ENCODE measurements around the gene ZNF20.

Gene ZNF20

DNA sequence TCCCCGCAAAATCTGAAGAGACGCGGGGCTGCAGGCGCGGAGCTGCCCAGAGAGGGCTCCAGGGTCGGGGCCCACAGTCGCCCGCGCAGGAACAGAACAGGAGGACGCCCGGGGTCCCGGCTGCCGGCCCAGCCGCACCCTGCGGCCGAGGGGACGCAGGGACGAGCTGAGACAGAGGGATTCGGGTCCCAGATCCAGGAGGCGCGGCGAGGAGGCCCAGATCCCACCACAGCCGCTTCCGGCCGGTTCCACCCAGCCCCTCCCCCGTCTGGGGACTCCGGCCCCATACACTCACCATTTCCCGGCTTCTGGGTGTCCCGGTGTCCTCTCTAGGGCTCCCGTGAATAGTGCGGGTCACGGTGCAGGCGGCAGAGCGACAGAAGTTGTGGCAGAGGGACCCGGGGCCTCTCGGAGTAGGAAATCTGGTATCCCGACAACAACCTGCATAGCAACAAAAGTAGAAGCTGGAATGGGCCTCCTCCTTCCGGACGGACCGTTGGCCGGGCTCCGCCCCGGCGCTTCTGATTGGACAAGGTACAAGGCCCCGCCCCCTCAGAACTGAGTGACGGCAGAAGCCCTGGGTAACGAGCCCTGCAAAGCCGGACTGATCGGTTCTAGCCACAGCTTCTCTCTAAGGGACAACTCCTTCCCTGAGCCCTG, at the start of gene ZNF20:
Gene ZNF20 (minus strand): TSS at position 466 of the 660 bp plus-strand sequence. CDS start 168 bp downstream, at position 298.
- Mint-ChIP-seq H3K27ac (peak within 1 kb of the TSS; percentile 81), H3K27me3 (no peaks in the 10 kb centered on the region), H3K4me1 (peaks cover 44% of the 10 kb centered on the region), H3K4me3 (peak within 1 kb of the TSS; percentile 95 to 97), H3K9me3 (peaks cover 6 to 8% of the 10 kb centered on the region in 2 donors)
- DNase-seq (peak; percentile 86 to 90), ATAC-seq (peak; percentile 93)

DNA sequence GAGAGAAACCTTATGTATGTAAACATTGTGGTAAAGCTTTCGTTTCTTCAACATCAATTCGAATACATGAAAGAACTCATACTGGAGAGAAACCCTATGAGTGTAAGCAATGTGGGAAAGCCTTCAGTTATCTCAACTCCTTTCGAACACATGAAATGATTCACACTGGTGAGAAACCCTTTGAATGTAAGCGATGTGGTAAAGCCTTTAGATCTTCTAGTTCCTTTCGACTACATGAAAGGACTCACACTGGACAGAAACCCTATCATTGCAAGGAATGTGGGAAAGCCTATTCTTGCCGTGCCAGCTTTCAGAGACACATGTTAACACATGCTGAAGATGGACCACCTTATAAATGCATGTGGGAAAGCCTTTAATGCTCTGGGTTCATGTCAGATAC, 47.5 kb upstream of the ZNF20 start:
- Mint-ChIP-seq H3K4me3 (no peak overlapping the region), H3K27ac (no peak overlapping the region), H3K9me3 (peaks cover 45 to 61% of the 10 kb centered on the region in 2 donors), H3K27me3 (no peaks in the 10 kb centered on the region), H3K4me1 (no peaks in the 10 kb centered on the region)
- no peak for DNase-seq
- no peak for ATAC-seq

DNA sequence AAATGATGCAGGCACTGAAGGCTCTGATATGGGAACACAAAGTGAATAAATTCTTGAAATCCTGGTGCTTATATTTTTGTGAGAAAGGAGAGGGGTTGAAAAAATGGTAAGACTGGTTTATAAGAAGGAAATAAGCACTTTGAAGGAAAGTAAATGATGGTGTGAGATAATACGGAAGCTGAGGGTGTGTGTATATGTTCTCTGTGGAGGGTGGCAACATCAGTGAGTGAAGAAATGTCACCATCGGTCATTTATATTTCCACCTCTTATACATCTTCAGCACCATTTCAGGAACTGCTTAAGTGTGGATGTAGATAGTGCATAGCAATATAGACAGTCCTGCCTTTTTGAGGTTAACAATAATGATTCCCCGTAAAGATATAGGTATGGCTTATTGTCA, 40.2 kb upstream of the ZNF20 start:
- H3K4me1 Mint-ChIP-seq, result peaks cover 9% of the 10 kb centered on the region
- H3K27me3 Mint-ChIP-seq, result no peaks in the 10 kb centered on the region
- peaks cover 15 to 50% of the 10 kb centered on the region in 2 donors for H3K9me3 Mint-ChIP-seq
- no peak overlapping the region for H3K4me3 Mint-ChIP-seq
- ATAC-seq (no peak), DNase-seq (no peak)
- no peak overlapping the region for H3K27ac Mint-ChIP-seq

DNA sequence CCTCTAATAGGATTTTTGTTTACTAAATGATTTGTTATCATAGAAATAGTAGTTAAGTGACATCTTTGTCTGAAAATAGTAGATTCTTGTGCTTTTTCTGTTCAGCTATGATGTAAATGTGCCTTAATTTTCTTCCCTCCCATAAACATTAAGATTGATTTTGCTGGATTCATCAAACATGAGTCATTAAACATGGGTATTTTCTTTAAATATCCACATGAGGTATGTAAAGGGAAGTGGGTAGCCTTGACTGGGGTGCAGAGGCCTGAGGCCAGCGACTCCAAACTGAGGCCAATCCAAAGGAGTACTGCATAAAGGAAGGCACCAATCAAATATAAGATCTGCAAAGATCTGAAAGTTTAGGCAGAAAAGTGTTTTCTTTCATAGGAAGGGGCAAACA, 26.5 kb upstream of the ZNF20 start:
- Mint-ChIP-seq H3K27me3 (no peaks in the 10 kb centered on the region), H3K27ac (peak overlapping the region in 1 of 2 donors; percentile 78), H3K4me1 (peaks cover 58% of the 10 kb centered on the region), H3K9me3 (no peaks in the 10 kb centered on the region), H3K4me3 (no peak overlapping the region)
- ATAC-seq (no peak), DNase-seq (no peak)

DNA sequence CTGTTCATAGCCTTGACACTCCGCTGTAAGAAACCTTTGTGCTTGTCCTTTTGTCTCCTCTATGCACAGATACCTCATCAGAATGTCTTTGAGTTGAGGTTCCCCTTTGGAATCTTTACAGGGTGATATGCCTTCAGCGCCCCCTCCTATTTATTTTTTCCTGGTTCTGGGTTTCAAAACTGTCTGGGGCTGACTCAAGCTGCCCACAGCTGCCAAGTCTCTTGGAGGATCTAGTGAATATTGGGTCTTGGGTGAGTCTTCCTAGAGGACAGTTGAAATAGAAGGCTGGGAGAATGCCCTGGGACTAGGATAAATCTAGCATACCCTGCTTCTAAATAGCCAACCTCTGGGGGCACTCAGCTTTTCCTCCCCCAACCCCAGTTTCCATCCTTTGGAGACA, 23.7 kb upstream of the ZNF20 start:
- peaks cover 55% of the 10 kb centered on the region for H3K4me1 Mint-ChIP-seq
- no peak for DNase-seq
- no peaks in the 10 kb centered on the region for H3K9me3 Mint-ChIP-seq
- peak overlapping the region; percentile 83 to 100 for H3K4me3 Mint-ChIP-seq
- H3K27me3 Mint-ChIP-seq, result no peaks in the 10 kb centered on the region
- ATAC-seq, result no peak
- H3K27ac Mint-ChIP-seq, result peak overlapping the region; percentile 94 to 100

DNA sequence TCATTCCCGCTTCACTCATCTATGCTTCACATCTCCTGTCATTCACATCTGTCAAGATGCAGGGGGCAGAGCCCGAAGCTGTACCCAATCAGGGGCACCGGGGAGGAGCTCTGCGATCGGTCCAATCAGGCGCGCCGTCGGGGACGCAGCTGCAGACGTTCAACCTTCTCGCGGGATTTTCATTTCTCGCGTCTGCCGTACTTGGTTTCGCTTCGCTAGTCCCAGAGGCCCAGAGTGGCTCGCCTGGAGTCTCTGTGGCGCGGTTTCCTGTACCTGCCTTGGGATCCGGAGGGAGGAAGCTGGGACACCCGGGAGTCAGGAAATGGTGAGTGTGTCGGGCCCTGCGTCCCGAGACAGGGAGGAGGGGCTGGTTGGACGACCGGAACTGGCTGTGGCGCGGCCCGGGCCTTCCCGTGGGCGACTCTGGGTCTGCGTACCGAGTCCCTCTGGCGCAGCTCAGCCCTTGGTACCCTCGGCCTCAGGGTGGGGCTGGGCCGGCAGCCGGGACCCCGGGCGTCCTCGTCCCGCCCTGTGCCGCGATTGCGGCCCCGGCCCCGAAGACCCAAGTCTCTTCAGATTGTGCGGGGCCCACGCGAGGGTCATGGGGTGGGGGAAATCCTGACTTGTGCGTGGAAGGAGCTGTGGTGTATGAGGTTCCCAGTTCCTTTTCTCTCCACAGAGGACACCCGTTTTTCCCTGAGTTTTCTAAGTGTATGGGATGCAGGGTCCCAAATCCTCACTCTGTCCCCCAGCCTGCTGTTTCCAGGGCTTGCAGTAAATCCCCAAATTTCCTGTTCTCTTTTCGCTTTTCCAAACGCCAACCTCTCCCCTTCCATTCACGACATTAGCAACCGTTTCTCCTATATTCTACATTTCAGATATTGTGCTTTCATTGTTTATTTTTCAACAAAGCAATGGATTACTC, 23.0 kb upstream of the ZNF20 start, which contains the start of gene ZNF136:
Gene ZNF136 (plus strand): TSS at position 215 of the 925 bp plus-strand sequence. CDS start 108 bp downstream, at position 323.
- Mint-ChIP-seq H3K4me3 (peak within 1 kb of the TSS; percentile 100), H3K9me3 (no peaks in the 10 kb centered on the region), H3K27ac (peak within 1 kb of the TSS; percentile 100), H3K27me3 (no peaks in the 10 kb centered on the region), H3K4me1 (peaks cover 49% of the 10 kb centered on the region)
- peak; percentile 90 to 94 for DNase-seq
- peak; percentile 99 for ATAC-seq

DNA sequence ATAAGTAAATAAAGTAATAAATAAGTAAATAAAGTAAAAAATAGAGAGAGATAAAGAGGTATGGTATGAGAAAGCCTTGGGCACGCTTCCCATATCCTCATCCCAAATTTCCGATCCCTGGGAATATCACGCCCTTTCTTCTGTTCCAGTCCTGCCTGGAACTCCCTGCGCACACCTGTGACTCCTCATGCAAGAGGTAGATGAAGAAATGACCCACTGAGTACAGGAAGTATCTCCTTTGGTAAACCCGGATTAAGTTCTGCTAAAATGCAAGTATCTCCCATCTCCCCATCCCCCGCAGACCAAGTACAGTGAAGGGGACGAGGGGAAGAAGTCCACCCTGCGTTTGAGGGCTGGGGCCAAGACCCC, 22.3 kb upstream of the ZNF20 start:
- peaks cover 46% of the 10 kb centered on the region for H3K4me1 Mint-ChIP-seq
- peak overlapping the region; percentile 100 for H3K4me3 Mint-ChIP-seq
- no peaks in the 10 kb centered on the region for H3K9me3 Mint-ChIP-seq
- DNase-seq, result no peak
- H3K27me3 Mint-ChIP-seq, result no peaks in the 10 kb centered on the region
- peak; percentile 9 for ATAC-seq
- peak overlapping the region; percentile 99 to 100 for H3K27ac Mint-ChIP-seq

DNA sequence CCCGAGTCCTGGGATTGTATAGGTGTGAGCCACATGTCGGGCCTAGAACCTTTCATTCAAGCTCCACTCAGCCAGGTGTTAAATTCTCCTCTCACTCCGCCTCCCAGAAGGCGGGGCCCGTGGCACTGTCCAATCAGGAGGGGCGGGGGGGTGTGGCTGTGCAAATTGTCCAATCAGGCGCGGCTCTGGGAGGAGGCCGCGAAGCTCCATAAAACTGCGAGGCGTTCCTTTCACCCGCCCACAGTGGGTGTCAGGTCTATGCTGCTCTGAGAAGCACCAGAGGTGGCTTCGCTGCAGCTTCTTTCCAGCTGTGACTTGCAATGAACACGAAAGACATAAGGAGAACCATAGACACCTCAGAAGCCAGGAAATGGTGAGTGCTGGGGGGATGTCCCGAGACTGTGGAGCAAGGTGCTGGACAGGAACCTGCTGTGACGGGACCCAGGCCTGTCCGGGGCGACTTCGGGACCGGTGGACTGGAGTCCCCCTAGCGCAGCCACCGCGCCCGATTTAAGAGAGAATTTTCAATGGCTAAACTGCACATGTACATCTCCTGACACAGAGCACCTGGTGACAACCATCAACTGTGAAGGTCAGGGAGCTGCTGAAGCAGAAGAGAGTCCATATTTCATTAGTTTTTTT, 19.7 kb upstream of the ZNF20 start:
- no peak overlapping the region for H3K4me3 Mint-ChIP-seq
- no peaks in the 10 kb centered on the region for H3K27me3 Mint-ChIP-seq
- H3K9me3 Mint-ChIP-seq, result no peaks in the 10 kb centered on the region
- H3K27ac Mint-ChIP-seq, result no peak overlapping the region
- no peak for ATAC-seq
- H3K4me1 Mint-ChIP-seq, result peaks cover 35% of the 10 kb centered on the region
- no peak for DNase-seq

DNA sequence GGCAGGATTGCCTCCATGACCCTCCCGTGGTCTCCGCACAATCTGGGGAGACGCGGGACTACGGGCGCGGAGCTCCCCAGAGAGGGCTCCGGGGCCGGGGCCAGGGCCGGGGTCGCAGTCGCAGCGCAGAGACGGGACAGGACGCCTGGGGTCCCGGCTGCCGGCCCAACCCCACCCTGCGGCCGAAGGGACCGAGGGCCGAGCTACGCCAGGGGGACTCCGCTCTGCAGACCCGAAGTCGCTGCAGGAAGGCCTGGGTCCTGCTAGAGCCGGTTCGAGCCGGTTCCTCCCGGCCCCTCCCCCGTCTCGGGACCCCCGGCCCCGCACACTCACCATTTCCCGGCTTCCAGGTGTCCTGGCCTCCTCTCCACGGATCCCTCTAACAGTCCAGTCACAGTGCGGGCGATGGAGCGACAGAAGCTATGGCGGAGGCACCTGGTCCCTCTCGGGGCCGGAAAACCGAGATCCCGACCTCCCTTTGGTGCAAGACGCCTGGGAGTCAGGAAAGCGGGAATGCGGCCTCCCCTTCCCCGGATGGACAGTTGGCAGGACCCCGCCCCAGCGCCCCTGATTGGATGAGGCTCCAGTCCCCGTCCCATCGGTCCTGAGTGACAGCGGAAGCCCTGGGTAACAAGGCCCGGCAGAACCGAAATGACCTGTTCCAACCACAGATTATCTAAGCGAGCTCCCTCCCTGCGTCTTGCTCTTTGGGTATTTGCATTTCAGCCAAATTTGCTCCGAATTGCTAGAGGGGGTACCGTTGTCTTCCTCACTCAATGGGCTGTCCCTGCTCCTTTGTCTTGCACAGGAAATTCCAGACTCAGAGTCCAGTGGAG, 16.3 kb upstream of the ZNF20 start, which contains the start of gene ZNF625:
Gene ZNF625 (minus strand): TSS at position 512 of the 836 bp plus-strand sequence. CDS start 176 bp downstream, at position 336.
- Mint-ChIP-seq H3K4me1 (peaks cover 20% of the 10 kb centered on the region), H3K4me3 (peak within 1 kb of the TSS; percentile 86 to 94), H3K9me3 (no peaks in the 10 kb centered on the region), H3K27me3 (no peaks in the 10 kb centered on the region), H3K27ac (peak within 1 kb of the TSS; percentile 84 to 92)
- DNase-seq (peak; percentile 38 to 57), ATAC-seq (peak; percentile 95)

DNA sequence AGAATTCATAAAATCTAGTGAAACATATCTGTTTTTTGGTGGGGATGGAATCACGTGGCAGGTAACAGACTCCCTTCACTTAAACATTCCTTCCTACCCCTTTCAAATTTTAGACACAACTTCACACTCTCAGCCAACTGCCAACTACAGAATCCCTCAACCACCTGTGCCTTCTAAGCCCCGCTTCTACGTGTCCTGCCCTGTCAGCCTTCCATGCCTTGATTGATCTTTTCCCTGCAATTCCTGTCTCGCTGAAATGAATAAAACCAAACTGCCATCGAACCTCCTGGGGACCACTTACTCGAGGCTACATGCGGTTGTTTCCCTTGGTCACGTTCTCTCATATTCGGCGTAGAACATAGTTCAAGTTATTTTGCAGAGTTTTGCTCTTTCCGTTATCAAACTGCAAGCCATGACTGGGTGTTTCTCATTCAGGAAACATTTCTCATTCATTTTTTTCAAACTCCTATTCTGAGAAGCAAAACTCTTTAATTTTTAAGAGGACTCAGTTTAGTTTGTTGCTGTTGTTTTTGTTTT, 15.2 kb upstream of the ZNF20 start:
- Mint-ChIP-seq H3K27ac (no peak overlapping the region), H3K27me3 (no peaks in the 10 kb centered on the region), H3K9me3 (no peaks in the 10 kb centered on the region), H3K4me1 (peaks cover 20% of the 10 kb centered on the region), H3K4me3 (peak overlapping the region; percentile 86 to 94)
- ATAC-seq (no peak), DNase-seq (no peak)

DNA sequence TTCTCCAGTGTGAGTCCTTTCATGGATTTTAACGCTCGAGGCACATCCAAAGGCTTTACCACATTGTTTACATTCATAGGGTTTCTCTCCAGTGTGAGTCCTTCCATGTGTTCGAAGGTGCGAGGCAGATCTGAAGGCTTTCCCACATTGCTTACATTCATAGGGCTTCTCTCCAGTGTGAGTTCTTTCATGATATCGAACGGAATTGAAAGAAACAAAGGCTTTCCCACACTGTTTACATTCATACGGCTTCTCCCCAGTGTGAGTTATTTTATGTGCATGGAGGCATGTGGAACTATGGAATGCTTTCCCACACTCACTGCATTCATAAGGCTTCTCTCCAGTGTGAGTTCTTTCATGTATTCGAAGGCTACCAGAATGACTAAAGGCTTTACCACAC, 5.2 kb upstream of the ZNF20 start:
- Mint-ChIP-seq H3K27ac (no peak overlapping the region), H3K9me3 (peaks cover 19 to 27% of the 10 kb centered on the region in 2 donors), H3K27me3 (no peaks in the 10 kb centered on the region), H3K4me3 (no peak overlapping the region), H3K4me1 (peaks cover 11% of the 10 kb centered on the region)
- ATAC-seq (no peak), DNase-seq (no peak)

DNA sequence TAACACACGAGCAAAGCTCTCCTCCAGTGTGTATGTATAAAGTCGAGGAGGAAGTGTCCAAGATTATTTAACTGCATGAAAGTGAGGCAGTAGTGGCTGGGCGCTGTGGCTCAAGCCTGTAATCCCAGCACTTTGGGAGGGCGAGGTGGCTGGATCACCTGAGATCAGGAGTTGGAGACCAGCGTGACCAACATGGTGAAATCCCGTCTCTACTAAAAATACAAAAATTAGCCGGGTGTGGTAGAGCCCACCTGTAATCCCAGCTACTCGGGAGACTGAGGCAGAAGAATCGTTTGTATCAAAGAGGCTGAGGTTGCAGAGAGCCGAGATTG, 1.2 kb upstream of the ZNF20 start:
- H3K9me3 Mint-ChIP-seq, result peaks cover 19 to 22% of the 10 kb centered on the region in 2 donors
- ATAC-seq (no peak), DNase-seq (no peak)
- no peaks in the 10 kb centered on the region for H3K27me3 Mint-ChIP-seq
- peak overlapping the region in 1 of 2 donors; percentile 81 for H3K27ac Mint-ChIP-seq
- H3K4me3 Mint-ChIP-seq, result peak overlapping the region; percentile 95 to 97
- peaks cover 44% of the 10 kb centered on the region for H3K4me1 Mint-ChIP-seq

DNA sequence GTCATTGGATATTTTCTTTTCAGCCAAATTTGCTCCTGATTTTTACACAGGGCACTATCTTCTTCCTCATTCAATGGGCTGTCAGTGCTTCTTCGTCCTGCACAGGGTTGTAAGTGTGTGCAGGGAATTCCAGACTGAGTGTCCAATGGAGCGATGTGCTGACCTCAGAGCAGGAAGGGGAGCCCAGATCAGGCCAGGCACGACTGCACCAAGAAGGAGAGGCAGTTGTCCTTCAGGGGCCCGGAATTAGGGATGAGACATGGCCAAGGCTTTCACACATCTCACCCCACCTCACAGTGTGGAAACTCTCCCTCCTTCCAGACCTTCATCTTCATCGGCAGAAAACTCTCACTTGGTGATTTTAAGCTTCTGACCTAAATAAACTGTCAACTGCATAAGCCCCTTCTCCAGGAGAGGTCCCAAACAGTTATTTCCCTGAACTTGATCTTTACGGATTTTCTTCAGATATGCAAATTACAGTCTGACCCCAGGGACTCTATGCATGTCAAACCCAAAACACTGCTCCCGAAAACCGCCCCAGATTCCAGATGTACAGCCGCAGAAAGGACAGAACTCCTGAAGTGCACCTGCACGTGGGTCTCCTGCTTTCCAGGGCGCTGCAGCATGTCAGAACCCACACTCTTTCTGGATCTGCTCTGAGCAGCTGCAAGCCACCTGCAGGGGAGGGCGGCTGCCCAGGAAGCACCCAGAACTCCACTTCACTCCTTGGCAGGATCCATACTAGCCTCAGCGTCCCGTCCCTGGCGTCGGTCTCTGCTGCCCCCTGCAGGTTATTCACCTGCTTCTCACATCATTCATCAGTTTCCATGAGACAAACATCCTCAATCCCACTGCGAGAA, 625 bp upstream of the ZNF20 start:
- H3K4me1 Mint-ChIP-seq, result peaks cover 44% of the 10 kb centered on the region
- peak overlapping the region; percentile 95 to 97 for H3K4me3 Mint-ChIP-seq
- peak; percentile 77 for ATAC-seq
- no peaks in the 10 kb centered on the region for H3K27me3 Mint-ChIP-seq
- DNase-seq, result peak; percentile 79 to 83
- peaks cover 13 to 16% of the 10 kb centered on the region in 2 donors for H3K9me3 Mint-ChIP-seq
- peak overlapping the region in 1 of 2 donors; percentile 81 for H3K27ac Mint-ChIP-seq

DNA sequence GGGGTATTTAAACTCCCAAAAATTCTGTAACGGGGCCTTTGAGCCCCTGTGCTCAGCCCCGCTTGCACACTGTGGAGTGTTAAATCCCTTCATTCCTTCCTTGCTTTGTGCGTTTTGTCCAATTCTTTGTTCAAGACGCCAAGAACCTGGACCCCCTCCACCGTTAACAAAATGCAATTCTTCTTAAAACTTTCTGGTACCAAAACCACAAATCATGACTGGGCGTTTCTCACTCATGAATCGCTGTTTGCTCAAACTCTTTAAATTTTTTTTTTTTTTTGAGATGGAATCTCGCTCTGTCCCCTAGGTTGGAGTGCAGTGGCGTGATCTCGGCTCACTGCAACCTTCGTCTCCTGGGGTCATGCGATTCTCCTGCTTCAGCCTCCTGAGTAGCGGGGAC, 881 bp downstream of the ZNF20 start:
- Mint-ChIP-seq H3K4me1 (peaks cover 44% of the 10 kb centered on the region), H3K9me3 (peaks cover 6 to 7% of the 10 kb centered on the region in 2 donors), H3K4me3 (peak overlapping the region; percentile 95 to 97), H3K27me3 (no peaks in the 10 kb centered on the region), H3K27ac (peak overlapping the region in 1 of 2 donors; percentile 74)
- no peak for ATAC-seq
- DNase-seq, result no peak
